ENCODE results near the gene PRPF8.
"Not testable (repeated sequence)": the region's sequence is repeated elsewhere in the genome, so short reads cannot be mapped to it uniquely, and the experiment has no call there.

The PRPF8 gene

DNA sequence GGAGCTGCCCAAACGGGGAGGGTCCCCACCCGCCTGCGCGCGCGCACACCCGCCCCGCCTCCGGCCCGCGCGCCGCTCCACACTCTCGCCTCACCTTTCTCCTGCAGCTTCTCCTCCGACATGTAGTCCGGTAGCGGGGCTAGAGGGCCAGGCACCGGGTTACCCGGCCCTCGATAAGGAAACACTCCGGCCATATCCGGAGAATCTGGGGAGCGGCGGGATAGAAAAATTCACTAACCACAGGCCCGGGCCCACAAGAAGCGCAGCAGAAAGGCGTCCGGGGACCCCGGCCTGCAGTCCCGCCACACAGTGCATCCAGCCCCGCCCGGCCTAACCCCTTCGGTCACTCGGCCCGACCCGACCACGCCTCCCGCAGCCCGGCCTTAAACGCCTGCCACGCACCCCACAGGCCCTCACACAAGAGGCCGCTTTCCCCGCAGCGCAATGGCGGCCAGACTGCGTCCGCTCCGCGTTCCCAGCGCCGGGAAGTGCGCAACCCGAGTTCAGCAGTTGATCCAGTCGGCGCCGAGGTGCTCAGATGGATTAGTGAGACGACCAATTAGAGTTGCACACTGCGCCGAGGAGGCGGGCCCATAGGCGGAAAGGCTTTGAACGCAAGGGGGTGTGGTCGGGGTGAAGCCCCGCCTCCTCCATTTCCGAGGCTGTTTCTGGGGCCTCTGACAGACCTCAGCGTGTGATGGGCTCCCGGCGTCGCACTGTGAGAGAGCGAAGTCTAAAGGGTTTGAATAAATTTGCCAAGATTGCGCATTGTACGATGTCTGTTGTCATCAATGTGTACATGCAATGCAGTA is at the start of gene PRPF8:
TSS of gene PRPF8 (minus strand) at position 490 of the 812 bp plus-strand sequence. CDS start at position 194, 296 bp downstream.
- DNase-seq (ENCODE audit: low read depth in 2 of 2): peak; percentile 96 to 97

GRCh38 chr17:1733759-1734158 is 49.1 kb upstream of the PRPF8 start:
- DNase-seq (ENCODE audit: low read depth in 2 of 2): no peak

DNA sequence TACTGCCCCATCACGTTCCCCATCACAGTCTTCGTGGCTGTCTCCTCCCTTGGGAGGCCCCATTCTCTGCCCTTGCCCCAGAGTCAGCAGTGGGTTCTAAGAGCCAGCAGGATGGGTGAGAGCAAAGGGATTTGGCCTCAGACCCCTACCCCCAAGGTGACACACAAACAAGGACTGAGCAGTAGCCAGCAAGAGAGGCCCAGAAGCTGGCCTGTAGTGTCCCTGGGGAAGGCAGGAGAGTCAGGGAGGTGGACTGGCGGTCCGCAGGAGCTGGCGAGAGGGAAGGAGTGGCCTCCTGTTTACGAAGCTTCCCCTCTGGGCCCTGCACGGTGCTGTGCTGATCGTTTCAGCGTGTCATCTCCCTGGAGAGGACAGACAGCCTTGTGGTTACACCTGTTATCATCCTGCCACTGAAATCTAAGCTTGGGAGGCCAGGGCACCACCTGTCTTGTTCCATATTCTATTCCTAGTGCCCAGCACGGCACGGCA is 48.2 kb upstream of the PRPF8 start:
- no peak for DNase-seq (ENCODE audit: low read depth in 2 of 2)

DNA sequence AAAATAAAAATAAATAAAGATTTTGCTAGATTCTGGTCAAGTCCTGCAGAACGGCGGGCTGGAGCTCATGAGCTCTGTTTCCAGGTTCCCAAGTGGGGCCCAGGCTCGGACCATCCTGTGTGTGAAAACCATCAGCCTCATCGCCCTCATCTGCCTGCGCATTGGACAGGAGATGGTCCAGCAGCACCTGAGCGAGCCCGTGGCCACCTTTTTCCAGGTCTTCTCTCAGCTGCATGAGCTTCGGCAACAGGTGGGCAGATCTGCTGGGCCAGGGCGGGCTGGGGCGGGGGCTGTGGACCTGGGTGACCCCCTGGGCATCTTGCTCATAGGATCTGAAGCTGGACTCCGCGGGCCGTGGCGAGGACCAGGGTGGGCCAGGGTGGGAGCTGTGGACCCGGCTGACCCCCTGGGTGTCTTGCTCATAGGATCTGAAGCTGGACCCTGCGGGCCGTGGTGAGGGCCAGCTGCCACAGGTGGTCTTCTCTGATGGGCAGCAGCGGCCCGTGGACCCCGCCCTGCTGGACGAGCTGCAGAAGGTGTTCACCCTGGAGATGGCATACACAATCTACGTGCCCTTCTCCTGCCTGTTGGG is 47.7 kb upstream of the PRPF8 start:
- DNase-seq (ENCODE audit: low read depth in 2 of 2): no peak

GRCh38 chr17:1731194-1731506 is 46.5 kb upstream of the PRPF8 start:
- DNase-seq (ENCODE audit: low read depth in 2 of 2): no peak

DNA sequence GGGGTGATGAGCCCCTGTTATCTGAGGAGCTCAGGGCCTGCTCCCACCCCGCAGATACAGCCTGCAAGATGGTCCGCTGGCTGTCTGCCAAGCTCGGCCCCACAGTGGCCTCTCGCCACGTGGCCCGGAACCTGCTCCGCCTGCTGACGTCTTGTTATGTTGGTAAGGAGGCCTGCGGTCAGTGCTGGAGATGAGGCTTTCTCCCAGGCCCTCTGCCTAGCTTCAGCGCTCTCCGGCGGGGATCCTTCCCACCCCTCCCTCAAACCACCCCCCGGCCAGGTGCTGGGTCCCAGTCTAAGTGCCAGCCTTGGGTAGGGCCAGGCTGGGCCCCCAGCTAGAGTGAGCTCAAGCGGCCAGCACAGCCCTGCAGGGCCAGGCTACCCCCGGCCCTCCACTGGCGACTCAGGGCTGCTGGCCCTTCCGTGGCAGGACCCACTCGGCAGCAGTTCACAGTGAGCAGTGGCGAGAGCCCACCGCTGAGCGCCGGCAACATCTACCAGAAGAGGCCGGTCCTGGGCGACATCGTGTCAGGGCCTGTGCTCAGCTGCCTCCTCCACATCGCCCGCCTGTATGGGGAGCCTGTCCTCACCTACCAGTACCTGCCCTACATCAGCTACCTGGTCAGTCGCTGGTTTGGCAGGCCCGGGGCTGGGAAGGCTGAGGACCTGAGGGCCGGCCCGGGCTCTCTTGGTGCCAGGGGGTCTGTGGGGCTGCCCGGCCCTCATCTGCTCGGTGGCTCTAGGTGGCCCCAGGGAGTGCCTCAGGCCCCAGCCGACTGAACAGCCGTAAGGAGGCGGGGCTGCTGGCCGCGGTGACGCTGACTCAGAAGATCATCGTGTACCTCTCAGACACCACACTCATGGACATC is 45.9 kb upstream of the PRPF8 start:
- DNase-seq (ENCODE audit: low read depth in 2 of 2): no peak

DNA sequence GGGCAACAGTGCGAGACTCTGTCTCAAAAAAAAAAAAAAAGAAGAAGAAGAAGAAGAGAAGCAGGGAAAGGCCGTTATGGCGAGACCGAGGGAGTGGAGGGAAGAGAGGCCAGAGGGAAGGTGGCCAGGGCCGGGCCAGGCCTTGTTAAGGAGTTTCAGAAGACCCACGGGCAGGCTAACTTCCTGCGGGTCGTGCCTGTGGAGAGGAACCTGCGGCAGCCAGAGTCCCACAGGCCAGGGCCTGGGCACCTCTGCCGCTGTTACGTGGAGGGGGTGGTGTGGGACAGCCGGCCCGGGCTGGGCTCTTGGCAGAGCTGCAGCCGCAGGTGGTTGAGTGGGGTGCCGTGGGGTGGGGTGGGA is 45.3 kb upstream of the PRPF8 start:
- no peak for DNase-seq (ENCODE audit: low read depth in 2 of 2)

- DNase-seq (ENCODE audit: low read depth in 2 of 2): no peak
Measured at GRCh38 chr17:1727876-1728630, 43.4 kb upstream of the PRPF8 start.

GRCh38 chr17:1727258-1727789 is 42.7 kb upstream of the PRPF8 start:
- no peak for DNase-seq (ENCODE audit: low read depth in 2 of 2)

GRCh38 chr17:1726626-1727257 is 42.1 kb upstream of the PRPF8 start:
- no peak for DNase-seq (ENCODE audit: low read depth in 2 of 2)

GRCh38 chr17:1725642-1726511 is 41.2 kb upstream of the PRPF8 start:
- no peak for DNase-seq (ENCODE audit: low read depth in 2 of 2)

- no peak for DNase-seq (ENCODE audit: low read depth in 2 of 2)
Measured at GRCh38 chr17:1724869-1725641, 40.4 kb upstream of the PRPF8 start.

DNA sequence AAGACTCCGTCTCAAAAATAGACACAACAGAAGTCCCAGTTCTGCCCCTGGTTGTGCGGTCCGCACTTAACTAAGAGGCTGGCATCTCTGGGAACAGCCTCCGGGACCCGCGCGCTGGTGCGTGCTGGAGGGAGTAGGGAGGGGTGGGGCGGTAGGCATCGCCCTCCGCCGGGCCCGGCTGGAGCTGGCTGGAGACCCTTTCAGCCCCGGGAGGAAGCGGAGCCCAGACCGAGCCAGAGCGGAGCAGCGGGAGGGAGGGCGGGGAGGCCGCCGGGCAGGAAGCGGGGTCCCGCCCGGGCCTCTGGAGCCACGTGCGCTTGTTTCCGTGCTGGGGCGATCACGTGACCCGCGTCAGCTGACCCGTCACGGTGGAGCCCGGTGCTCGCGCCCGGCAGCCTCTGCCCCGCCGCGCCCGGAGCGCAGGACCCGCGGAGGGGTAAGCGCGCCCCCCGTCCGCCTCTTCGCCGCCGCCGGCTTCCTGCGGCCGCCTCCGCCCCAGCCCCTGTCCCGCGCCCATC is 39.7 kb upstream of the PRPF8 start, which contains the start of gene WDR81:
TSS of gene WDR81 (plus strand) at position 354 of the 518 bp plus-strand sequence. CDS start 256 bp downstream, outside the sequence.
- DNase-seq (ENCODE audit: low read depth in 2 of 2): peak; percentile 73 to 80

DNA sequence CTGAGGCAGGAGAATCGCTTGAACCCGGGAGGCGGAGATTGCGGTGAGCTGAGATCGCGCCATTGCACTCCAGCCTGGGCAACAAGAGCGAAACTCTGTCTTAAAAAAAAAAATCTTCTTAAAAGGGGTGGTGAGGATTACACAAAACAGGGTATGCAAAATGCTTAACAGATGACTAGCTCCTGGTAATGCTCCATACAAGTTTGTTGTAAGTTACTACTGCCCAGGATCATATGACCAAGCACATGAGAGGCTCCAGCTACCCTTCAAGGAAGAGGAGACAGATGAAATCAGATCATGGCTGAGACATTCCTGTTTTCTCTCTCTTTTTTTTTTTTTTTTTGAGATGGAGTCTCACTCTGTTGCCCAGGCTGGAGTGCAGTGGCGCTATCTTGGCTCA is 37.4 kb upstream of the PRPF8 start:
- not testable (repeated sequence) for DNase-seq (ENCODE audit: low read depth in 2 of 2)

DNA sequence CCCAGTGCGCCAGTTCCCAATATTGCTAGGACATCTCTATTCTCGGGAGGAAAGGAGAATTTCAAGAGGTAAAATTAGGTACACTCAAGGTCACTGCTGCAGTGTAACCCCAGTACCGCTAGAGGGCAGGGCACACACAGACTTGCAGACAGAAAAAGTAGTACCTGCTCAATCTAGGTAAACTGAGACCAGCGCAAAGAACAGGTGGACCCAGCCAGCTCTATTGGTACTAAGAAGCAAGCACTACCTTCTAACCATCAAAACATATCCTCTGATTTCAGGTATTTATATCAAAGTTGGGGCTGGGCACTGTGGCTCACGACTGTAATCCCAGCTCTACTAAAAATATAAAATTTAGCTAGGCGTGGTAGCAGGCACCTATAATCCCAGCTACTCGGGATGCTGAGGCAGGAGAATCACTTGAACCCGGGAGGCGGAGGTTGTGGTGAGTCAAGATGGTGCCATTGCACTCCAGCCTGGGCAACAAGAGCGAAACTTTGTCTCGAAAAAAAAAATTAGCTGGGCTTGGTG is 36.3 kb upstream of the PRPF8 start:
- peak; percentile 42 to 45 for DNase-seq (ENCODE audit: low read depth in 2 of 2)

DNA sequence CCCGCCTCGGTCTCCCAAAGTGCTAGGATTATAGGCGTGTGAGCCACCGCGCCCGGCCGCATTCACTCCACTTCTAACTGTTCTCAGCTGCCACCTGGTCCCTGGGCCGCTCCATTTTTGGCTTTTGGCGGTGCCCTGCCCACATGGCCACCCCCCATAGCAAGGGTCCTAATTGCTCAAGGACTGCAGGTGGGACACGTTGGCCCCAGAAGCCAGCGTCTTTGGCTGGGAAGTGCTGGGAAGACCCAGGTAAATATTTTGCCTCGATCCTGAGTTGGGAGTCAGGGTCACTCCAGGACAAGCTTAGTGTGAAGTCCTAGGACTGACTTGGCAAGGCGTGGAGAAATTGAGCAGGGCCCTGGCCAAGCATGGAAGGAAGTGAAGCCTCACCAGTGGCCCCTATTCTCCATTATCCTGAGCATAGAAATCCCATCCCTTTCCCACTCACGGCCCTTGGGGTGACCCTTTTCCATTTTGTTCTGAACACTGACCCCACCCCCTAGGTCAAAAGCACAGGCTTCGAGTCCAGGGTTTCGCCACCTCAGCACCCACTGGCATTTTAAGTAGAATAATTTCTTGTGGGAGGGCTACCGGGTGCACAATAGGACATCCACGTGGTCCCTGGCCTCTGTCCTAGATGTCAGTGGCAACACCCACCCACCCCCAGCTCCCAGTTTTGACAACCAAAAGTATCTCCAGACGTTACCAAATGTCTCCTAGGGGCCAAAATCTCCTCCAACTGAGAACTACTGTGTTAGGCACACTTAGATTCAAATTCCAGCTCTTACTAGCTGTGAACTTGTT is 33.9 kb upstream of the PRPF8 start:
- no peak for DNase-seq (ENCODE audit: low read depth in 2 of 2)

GRCh38 chr17:1716912-1717695 is 32.4 kb upstream of the PRPF8 start:
- DNase-seq (ENCODE audit: low read depth in 2 of 2): peak; percentile 62 to 64

Data from stimulated activated CD8-positive, alpha-beta memory T cell treated with anti-CD3 and anti-CD28 coated beads, Interleukin-2, amount 100 ng/mL, for 1 hour (primary cell).